Activated T-helper 1 cell treated with anti-CD3 and anti-CD28 coated beads, Interleukin-12 subunit alpha, Interleukin-12 subunit beta, Interleukin-2, Interleukin-4 antibody, amounts not matched to agents 30 ng/mL and 10 ng/mL and 1 ng/mL, durations not matched to agents 14 hours and 24 hours and 36 hours (primary cell): ENCODE results near the gene CCDC127. TPM values are rescaled to one million over a fixed set of nuclear protein-coding genes. Genes with fewer than 3 reads are reported as not detected.
"Not testable (repeated sequence)": the region's sequence is repeated elsewhere in the genome, so short reads cannot be mapped to it uniquely, and the experiment has no call there.

Source experiments
- DNase-seq: peaks from one replicate; pipeline ENCODE4 v3.0.0; 2021; ENCODE audit warnings: low spot score
- H3K27ac Mint-ChIP-seq: one replicate; pipeline ENCODE4 v1.8.0; 2021; ENCODE audit warnings: mild to moderate bottlenecking, mixed read lengths
- H3K27me3 Mint-ChIP-seq: one replicate; pipeline ENCODE4 v1.8.0; 2022; ENCODE audit warnings: mild to moderate bottlenecking, moderate library complexity, mixed read lengths; ENCODE audit not compliant: insufficient read depth
- H3K36me3 Mint-ChIP-seq: one replicate; pipeline ENCODE4 v1.8.0; 2021; ENCODE audit warnings: low read depth, mixed read lengths
- H3K4me1 Mint-ChIP-seq: one replicate; pipeline ENCODE4 v1.8.0; 2021; ENCODE audit warnings: low read depth, mixed read lengths
- H3K4me3 Mint-ChIP-seq: one replicate; pipeline ENCODE4 v1.8.0; 2021; ENCODE audit warnings: mild to moderate bottlenecking, moderate library complexity, mixed read lengths
- H3K9me3 Mint-ChIP-seq: one replicate; pipeline ENCODE4 v1.8.0; 2021; ENCODE audit warnings: mixed read lengths
- intact Hi-C: fragments of 100-400 bp; cut with micrococcal nuclease; formaldehyde crosslinking; loops from one replicate; pipeline ENCODE4 v1.15.1; 2024
- total RNA-seq: library from RNA; stranded (reverse); gene quantifications from 2 replicates; pipeline ENCODE4 v1.2.3, GENCODE V29; 2022

The CCDC127 gene
- total RNA-seq, 1 donor from 2014 or later, result 10.9 TPM

- H3K4me1 Mint-ChIP-seq, H3K27ac Mint-ChIP-seq, H3K27me3 Mint-ChIP-seq, DNase-seq, intact Hi-C loops, H3K4me3 Mint-ChIP-seq, H3K9me3 Mint-ChIP-seq, H3K36me3 Mint-ChIP-seq: not testable (repeated sequence)
These were observed 20.9 kb downstream of the CCDC127 start for GRCh38 chr5:197031-197430.

- DNase-seq, result no peak
- intact Hi-C loops, result no loop called here
- Mint-ChIP-seq H3K4me3 (no peak overlapping the region), H3K36me3 (no peaks in the 10 kb centered on the region), H3K9me3 (no peaks in the 10 kb centered on the region), H3K4me1 (peaks cover 5% of the 10 kb centered on the region), H3K27ac (no peak overlapping the region), H3K27me3 (peaks cover 2% of the 10 kb centered on the region)
These were observed 21.6 kb downstream of the CCDC127 start for GRCh38 chr5:196350-196749.

- H3K9me3 Mint-ChIP-seq, result no peaks in the 10 kb centered on the region
- H3K27ac Mint-ChIP-seq, result peak overlapping the region; percentile 40
- no peaks in the 10 kb centered on the region for H3K36me3 Mint-ChIP-seq
- peaks cover 2% of the 10 kb centered on the region for H3K27me3 Mint-ChIP-seq
- no peak overlapping the region for H3K4me3 Mint-ChIP-seq
- intact Hi-C loops, result no loop called here
- peaks cover 5% of the 10 kb centered on the region for H3K4me1 Mint-ChIP-seq
- DNase-seq, result no peak
These were observed 22.4 kb downstream of the CCDC127 start for GRCh38 chr5:195401-196160.

GRCh38 chr5:194603-195209, 23.2 kb downstream of the CCDC127 start:
- H3K4me3 Mint-ChIP-seq, result no peak overlapping the region
- H3K27me3 Mint-ChIP-seq, result peaks cover 2% of the 10 kb centered on the region
- intact Hi-C loops, result no loop called here
- DNase-seq, result no peak
- H3K9me3 Mint-ChIP-seq, result no peaks in the 10 kb centered on the region
- no peak overlapping the region for H3K27ac Mint-ChIP-seq
- peaks cover 5% of the 10 kb centered on the region for H3K4me1 Mint-ChIP-seq
- H3K36me3 Mint-ChIP-seq, result no peaks in the 10 kb centered on the region

GRCh38 chr5:194102-194501, 23.9 kb downstream of the CCDC127 start:
- no peak overlapping the region for H3K27ac Mint-ChIP-seq
- H3K27me3 Mint-ChIP-seq, result peaks cover 2% of the 10 kb centered on the region
- H3K36me3 Mint-ChIP-seq, result no peaks in the 10 kb centered on the region
- no peaks in the 10 kb centered on the region for H3K9me3 Mint-ChIP-seq
- DNase-seq, result no peak
- H3K4me1 Mint-ChIP-seq, result peaks cover 5% of the 10 kb centered on the region
- intact Hi-C loops, result no loop called here
- no peak overlapping the region for H3K4me3 Mint-ChIP-seq

GRCh38 chr5:192970-193831, 24.8 kb downstream of the CCDC127 start:
- Mint-ChIP-seq H3K27me3 (peaks cover 2% of the 10 kb centered on the region), H3K27ac (no peak overlapping the region), H3K4me1 (peaks cover 5% of the 10 kb centered on the region), H3K36me3 (no peaks in the 10 kb centered on the region), H3K9me3 (no peaks in the 10 kb centered on the region), H3K4me3 (no peak overlapping the region)
- DNase-seq, result no peak
- intact Hi-C loops, result no loop called here

- no peaks in the 10 kb centered on the region for H3K9me3 Mint-ChIP-seq
- no peak for DNase-seq
- intact Hi-C loops, result no loop called here
- H3K4me3 Mint-ChIP-seq, result no peak overlapping the region
- no peak overlapping the region for H3K27ac Mint-ChIP-seq
- H3K4me1 Mint-ChIP-seq, result peaks cover 5% of the 10 kb centered on the region
- H3K36me3 Mint-ChIP-seq, result no peaks in the 10 kb centered on the region
- peaks cover 2% of the 10 kb centered on the region for H3K27me3 Mint-ChIP-seq
These were observed 25.3 kb downstream of the CCDC127 start for GRCh38 chr5:192691-192969.

GRCh38 chr5:191949-192690, 25.8 kb downstream of the CCDC127 start:
- H3K27me3 Mint-ChIP-seq, result peaks cover 2% of the 10 kb centered on the region
- DNase-seq, result no peak
- H3K4me1 Mint-ChIP-seq, result peaks cover 5% of the 10 kb centered on the region
- no peaks in the 10 kb centered on the region for H3K36me3 Mint-ChIP-seq
- H3K27ac Mint-ChIP-seq, result no peak overlapping the region
- no peak overlapping the region for H3K4me3 Mint-ChIP-seq
- intact Hi-C loops, result no loop called here
- no peaks in the 10 kb centered on the region for H3K9me3 Mint-ChIP-seq

GRCh38 chr5:191036-191948, 26.7 kb downstream of the CCDC127 start, which contains the start of gene LRRC14B:
TSS of gene LRRC14B (plus strand) at chr5:191495. CDS start at chr5:191539, 44 bp downstream.
- intact Hi-C loops, result no loop called here
- H3K36me3 Mint-ChIP-seq, result no peaks in the 10 kb centered on the region
- no peak within 1 kb of the TSS for H3K27ac Mint-ChIP-seq
- peaks cover 2% of the 10 kb centered on the region for H3K27me3 Mint-ChIP-seq
- DNase-seq, result no peak
- H3K9me3 Mint-ChIP-seq, result no peaks in the 10 kb centered on the region
- H3K4me1 Mint-ChIP-seq, result peaks cover 5% of the 10 kb centered on the region
- no peak within 1 kb of the TSS for H3K4me3 Mint-ChIP-seq

GRCh38 chr5:190366-191035, 27.5 kb downstream of the CCDC127 start:
- Mint-ChIP-seq H3K36me3 (no peaks in the 10 kb centered on the region), H3K4me1 (peaks cover 4% of the 10 kb centered on the region), H3K9me3 (no peaks in the 10 kb centered on the region), H3K4me3 (no peak overlapping the region), H3K27ac (no peak overlapping the region), H3K27me3 (peaks cover 2% of the 10 kb centered on the region)
- no peak for DNase-seq
- intact Hi-C loops, result no loop called here

GRCh38 chr5:189976-190365, 28.0 kb downstream of the CCDC127 start:
- H3K27ac Mint-ChIP-seq, result no peak overlapping the region

More at GRCh38 chr5:189976-190365, 28.0 kb downstream of the CCDC127 start:
- DNase-seq, result no peak
- Mint-ChIP-seq H3K4me1 (no peaks in the 10 kb centered on the region), H3K9me3 (no peaks in the 10 kb centered on the region), H3K36me3 (no peaks in the 10 kb centered on the region), H3K27me3 (no peaks in the 10 kb centered on the region), H3K4me3 (no peak overlapping the region)
- intact Hi-C loops, result no loop called here
